Mesothelial cell of epicardium (in vitro differentiated cells): ENCODE data around the gene DNAJC15. TPM values are rescaled to one million over a fixed set of nuclear protein-coding genes. Genes with fewer than 3 reads are reported as not detected.
A peak's percentile ranks its signal among the peaks of the same experiment; 100 is the strongest.

Source experiments
- DNase-seq, 2 experiments: peaks; one replicate each; pipeline ENCODE4 v3.0.0; 2021; ENCODE audit warnings: low spot score in 2 of 2; ENCODE audit not compliant: unreplicated experiment in 2 of 2
- H3K27ac Mint-ChIP-seq: 2 replicates; pipeline ENCODE4 v1.8.0; 2021; ENCODE audit warnings: mixed read lengths
- H3K27me3 Mint-ChIP-seq: 2 replicates; pipeline ENCODE4 v1.8.0; 2021; ENCODE audit warnings: low read depth, mixed read lengths
- H3K36me3 Mint-ChIP-seq: 2 replicates; pipeline ENCODE4 v1.8.0; 2021; ENCODE audit warnings: mixed read lengths
- H3K4me1 Mint-ChIP-seq: 2 replicates; pipeline ENCODE4 v1.8.0; 2021; ENCODE audit warnings: mixed read lengths
- H3K4me3 Mint-ChIP-seq: 2 replicates; pipeline ENCODE4 v1.8.0; 2021; ENCODE audit warnings: mild to moderate bottlenecking, moderate library complexity, mixed read lengths
- H3K9me3 Mint-ChIP-seq: 2 replicates; pipeline ENCODE4 v1.8.0; 2021; ENCODE audit warnings: mixed read lengths
- total RNA-seq: library from RNA; stranded (reverse); gene quantifications from 3 replicates; pipeline ENCODE4 v1.2.1, GENCODE V29; 2021
- TF ChIP-seq, protein P1 (sequence below): fragments of 200-600 bp; sonication (generic); IDR thresholded peaks from one replicate; pipeline ENCODE4 v1.5.0; 2021; ENCODE audit warnings: antibody characterized with exemption; ENCODE audit not compliant: unreplicated experiment

Gene DNAJC15
- total RNA-seq, 1 donor from 2014 or later = 31.6 TPM

DNA sequence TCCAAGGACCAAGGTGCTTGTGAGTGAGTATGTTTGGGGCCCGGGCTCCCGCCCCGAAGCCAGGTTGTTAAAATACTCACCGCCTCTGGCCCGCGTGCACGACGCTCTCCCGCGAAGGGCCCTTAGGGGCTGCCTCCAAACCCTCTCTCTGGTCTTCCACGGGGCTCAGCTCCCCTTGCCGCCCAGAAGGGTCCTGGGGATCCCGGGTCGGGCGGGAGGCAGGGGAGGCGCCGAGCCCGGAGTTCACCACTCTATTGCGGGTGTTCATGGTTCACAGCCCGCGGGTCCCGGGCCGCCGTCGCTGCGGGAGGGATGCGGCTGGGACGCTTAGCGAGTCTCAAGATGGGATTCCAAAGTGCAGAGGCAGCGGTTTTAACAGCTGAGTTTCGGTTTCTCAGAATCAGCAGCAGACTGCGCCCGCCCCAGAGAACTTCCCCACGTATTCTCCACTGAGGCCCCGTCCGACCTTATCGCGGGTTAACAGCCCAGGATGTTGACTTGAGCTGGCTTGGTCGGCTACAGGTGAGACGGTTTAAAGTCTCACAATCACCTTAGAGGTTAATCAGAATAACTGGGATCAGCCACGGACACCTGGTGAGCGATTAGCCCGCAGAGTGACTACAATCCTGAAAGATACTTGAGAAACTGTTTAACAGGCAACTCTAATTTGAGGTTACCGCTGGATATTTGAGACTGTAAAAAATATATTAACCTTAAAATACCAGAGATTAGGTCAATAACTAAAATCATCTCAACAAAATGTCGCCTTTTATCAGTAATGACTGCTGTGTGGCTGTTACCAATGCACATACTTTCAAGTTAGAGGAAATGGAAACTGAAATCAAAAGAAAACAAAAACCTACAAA lies 31.3 kb upstream of the DNAJC15 start, which contains the start of gene EPSTI1:
EPSTI1 (minus strand) TSS at position 344 of the 866 bp plus-strand sequence; CDS start at position 268, 76 bp downstream.
- Mint-ChIP-seq H3K27me3 (no peaks in the 10 kb centered on the region), H3K9me3 (no peaks in the 10 kb centered on the region), H3K4me3 (peak within 1 kb of the TSS; percentile 72), H3K36me3 (no peaks in the 10 kb centered on the region), H3K4me1 (peaks cover 58% of the 10 kb centered on the region), H3K27ac (peak within 1 kb of the TSS; percentile 99)
- peak; percentile 37 to 66 for DNase-seq
- TF ChIP-seq, protein P1, sequence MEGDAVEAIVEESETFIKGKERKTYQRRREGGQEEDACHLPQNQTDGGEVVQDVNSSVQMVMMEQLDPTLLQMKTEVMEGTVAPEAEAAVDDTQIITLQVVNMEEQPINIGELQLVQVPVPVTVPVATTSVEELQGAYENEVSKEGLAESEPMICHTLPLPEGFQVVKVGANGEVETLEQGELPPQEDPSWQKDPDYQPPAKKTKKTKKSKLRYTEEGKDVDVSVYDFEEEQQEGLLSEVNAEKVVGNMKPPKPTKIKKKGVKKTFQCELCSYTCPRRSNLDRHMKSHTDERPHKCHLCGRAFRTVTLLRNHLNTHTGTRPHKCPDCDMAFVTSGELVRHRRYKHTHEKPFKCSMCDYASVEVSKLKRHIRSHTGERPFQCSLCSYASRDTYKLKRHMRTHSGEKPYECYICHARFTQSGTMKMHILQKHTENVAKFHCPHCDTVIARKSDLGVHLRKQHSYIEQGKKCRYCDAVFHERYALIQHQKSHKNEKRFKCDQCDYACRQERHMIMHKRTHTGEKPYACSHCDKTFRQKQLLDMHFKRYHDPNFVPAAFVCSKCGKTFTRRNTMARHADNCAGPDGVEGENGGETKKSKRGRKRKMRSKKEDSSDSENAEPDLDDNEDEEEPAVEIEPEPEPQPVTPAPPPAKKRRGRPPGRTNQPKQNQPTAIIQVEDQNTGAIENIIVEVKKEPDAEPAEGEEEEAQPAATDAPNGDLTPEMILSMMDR = no peak

DNA sequence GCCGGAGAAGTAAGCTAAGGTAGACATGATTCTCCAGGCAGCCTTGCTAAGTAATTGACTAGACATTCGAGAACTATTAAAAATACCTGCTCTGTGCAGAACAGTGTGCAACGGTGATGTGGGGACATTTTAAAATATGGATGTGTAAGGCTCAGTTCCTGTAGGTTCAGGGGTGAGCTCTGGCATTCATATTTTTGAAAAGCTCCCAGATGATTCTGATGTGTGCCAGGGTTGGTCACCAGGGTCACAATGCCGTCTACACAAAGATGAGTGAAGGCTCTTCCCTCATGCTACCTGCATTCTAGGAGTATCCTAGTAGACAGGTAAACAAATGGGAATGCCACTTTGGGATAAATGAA lies 30.6 kb upstream of the DNAJC15 start:
- DNase-seq = no peak
- H3K9me3 Mint-ChIP-seq = no peaks in the 10 kb centered on the region
- peak overlapping the region; percentile 99 for H3K27ac Mint-ChIP-seq
- H3K36me3 Mint-ChIP-seq = no peaks in the 10 kb centered on the region
- H3K27me3 Mint-ChIP-seq = no peaks in the 10 kb centered on the region
- TF ChIP-seq, protein P1 = no peak
- peak overlapping the region; percentile 72 for H3K4me3 Mint-ChIP-seq
- H3K4me1 Mint-ChIP-seq = peaks cover 59% of the 10 kb centered on the region

DNA sequence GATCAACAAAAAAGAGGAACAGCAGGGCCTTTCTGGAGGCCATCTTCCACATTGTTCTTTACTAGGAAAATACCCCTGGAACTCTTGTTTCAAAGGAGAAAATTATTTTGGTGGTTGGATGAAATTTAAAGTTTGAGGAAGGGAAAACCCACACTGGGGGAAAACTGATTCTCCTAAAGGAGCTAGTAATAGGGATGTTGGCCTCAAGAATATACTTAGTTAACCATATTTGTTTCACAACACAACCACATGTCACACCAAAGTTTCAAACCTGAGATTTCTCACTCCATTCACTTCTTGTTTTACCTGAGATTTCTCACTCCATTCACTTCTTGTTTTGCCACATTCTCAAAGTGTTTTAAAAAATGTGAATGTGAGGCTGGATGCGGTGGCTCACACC lies 28.5 kb upstream of the DNAJC15 start:
- Mint-ChIP-seq H3K4me1 (peaks cover 57% of the 10 kb centered on the region), H3K36me3 (no peaks in the 10 kb centered on the region), H3K4me3 (no peak overlapping the region), H3K9me3 (no peaks in the 10 kb centered on the region), H3K27me3 (no peaks in the 10 kb centered on the region), H3K27ac (peak overlapping the region; percentile 8)
- TF ChIP-seq, protein P1 = no peak
- DNase-seq = no peak

DNA sequence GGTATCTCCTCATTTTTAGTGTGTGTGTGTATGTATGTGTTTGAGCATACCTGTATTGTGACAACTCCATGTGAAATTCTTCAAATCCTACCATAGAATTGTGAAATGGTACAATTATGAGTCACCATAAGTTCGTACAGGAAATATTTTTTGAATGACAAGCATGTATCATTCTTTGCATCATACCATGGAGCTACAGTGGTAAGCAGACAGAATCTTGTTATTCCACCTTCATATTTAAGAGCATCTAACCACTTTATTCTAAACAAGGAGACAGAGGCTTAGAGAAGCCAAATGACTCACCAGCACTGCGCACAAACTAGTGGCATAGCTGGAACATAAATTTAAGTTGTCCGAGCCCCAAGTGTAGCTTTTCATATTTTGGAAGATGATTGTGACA lies 26.8 kb upstream of the DNAJC15 start:
- no peak for DNase-seq
- Mint-ChIP-seq H3K27me3 (no peaks in the 10 kb centered on the region), H3K27ac (peak overlapping the region; percentile 83), H3K4me3 (no peak overlapping the region), H3K36me3 (no peaks in the 10 kb centered on the region), H3K9me3 (peaks cover 3% of the 10 kb centered on the region), H3K4me1 (peaks cover 40% of the 10 kb centered on the region)
- TF ChIP-seq, protein P1 = no peak

DNA sequence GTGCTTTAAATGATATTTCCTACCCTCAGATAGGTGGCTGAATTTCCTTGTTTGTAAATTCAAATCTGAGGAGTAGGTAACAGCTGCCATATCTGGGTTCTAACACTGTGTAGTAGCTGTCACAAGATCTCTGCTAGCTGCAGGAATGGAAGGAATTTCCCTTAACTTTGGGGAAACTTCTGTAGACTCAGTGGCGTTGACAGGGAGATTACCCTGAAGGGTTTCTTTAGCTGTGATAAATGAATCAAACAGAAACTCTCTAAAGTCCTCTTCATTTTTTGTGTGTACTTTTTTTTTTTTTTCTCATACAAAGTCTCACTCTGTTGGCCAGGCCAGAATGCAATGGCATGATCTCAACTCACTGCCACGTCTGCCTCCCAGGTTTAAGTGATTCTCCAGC lies 26.0 kb upstream of the DNAJC15 start:
- Mint-ChIP-seq H3K9me3 (peaks cover 11% of the 10 kb centered on the region), H3K4me3 (no peak overlapping the region), H3K4me1 (peaks cover 32% of the 10 kb centered on the region), H3K27ac (peak overlapping the region; percentile 83), H3K27me3 (no peaks in the 10 kb centered on the region), H3K36me3 (peaks cover 7% of the 10 kb centered on the region)
- no peak for DNase-seq
- TF ChIP-seq, protein P1 = no peak
